ENCODE data around the gene WSCD2.

WSCD2 gene

DNA sequence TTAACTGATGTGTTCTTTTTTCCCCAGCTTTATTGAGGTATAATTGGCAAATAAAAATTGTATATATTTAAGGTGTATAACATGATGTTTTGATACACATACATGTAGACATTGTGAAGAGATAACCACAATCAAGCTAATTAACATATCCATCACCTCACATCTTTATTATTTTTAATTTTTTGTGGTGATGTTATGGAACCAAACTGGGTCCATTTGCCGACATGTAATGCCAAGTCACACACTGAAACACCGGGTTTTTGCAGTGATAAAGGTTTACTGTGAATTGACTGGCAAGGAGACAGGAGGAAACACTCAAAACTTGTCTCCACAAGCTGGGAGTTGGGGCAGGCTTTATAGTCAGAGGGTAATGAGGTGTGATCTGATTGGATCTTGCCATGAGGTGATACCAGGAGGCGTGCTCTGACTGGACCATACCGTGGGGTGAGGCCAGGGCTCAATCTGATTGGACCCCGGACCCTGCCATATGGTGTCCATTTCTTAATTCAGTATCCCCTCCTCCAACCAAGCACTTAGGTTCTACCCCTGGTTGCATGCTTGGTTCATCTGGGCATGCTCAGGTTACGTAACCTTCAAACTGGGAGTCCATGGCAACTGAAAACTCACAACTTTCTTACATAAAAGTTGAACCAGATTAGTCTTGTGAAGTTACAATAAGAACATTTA, 11.8 kb upstream of the WSCD2 start:
- TF ChIP-seq, protein P1, sequence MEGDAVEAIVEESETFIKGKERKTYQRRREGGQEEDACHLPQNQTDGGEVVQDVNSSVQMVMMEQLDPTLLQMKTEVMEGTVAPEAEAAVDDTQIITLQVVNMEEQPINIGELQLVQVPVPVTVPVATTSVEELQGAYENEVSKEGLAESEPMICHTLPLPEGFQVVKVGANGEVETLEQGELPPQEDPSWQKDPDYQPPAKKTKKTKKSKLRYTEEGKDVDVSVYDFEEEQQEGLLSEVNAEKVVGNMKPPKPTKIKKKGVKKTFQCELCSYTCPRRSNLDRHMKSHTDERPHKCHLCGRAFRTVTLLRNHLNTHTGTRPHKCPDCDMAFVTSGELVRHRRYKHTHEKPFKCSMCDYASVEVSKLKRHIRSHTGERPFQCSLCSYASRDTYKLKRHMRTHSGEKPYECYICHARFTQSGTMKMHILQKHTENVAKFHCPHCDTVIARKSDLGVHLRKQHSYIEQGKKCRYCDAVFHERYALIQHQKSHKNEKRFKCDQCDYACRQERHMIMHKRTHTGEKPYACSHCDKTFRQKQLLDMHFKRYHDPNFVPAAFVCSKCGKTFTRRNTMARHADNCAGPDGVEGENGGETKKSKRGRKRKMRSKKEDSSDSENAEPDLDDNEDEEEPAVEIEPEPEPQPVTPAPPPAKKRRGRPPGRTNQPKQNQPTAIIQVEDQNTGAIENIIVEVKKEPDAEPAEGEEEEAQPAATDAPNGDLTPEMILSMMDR (IDR thresholded peaks at IDR 0.05; ENCODE audit: insufficient read depth, low read length): no peak
- TF ChIP-seq SPI1 (IDR thresholded peaks at IDR 0.05; ENCODE audit: borderline replicate concordance, low read depth) (no peak), GABPA (IDR thresholded peaks at IDR 0.05; ENCODE audit: low read depth) (no peak), POLR2AphosphoS5 (IDR thresholded peaks at IDR 0.05; ENCODE audit: low read depth) (no peak)
- TF ChIP-seq, protein P2, sequence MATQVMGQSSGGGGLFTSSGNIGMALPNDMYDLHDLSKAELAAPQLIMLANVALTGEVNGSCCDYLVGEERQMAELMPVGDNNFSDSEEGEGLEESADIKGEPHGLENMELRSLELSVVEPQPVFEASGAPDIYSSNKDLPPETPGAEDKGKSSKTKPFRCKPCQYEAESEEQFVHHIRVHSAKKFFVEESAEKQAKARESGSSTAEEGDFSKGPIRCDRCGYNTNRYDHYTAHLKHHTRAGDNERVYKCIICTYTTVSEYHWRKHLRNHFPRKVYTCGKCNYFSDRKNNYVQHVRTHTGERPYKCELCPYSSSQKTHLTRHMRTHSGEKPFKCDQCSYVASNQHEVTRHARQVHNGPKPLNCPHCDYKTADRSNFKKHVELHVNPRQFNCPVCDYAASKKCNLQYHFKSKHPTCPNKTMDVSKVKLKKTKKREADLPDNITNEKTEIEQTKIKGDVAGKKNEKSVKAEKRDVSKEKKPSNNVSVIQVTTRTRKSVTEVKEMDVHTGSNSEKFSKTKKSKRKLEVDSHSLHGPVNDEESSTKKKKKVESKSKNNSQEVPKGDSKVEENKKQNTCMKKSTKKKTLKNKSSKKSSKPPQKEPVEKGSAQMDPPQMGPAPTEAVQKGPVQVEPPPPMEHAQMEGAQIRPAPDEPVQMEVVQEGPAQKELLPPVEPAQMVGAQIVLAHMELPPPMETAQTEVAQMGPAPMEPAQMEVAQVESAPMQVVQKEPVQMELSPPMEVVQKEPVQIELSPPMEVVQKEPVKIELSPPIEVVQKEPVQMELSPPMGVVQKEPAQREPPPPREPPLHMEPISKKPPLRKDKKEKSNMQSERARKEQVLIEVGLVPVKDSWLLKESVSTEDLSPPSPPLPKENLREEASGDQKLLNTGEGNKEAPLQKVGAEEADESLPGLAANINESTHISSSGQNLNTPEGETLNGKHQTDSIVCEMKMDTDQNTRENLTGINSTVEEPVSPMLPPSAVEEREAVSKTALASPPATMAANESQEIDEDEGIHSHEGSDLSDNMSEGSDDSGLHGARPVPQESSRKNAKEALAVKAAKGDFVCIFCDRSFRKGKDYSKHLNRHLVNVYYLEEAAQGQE (IDR thresholded peaks at IDR 0.05; ENCODE audit: insufficient replicate concordance, low read depth): no peak
- DNase-seq (ENCODE audit: low read depth in 1 of 2, low spot score in 1 of 2): no peak
- H3K4me3 ChIP-seq (replicated peaks; ENCODE audit: insufficient read depth, low read length): no peak overlapping the region
- H3K27me3 ChIP-seq (ENCODE audit: insufficient read depth, poor library complexity, severe bottlenecking): peaks cover 6% of the 10 kb centered on the region
- no peak overlapping the region for H3K27ac ChIP-seq (replicated peaks)

DNA sequence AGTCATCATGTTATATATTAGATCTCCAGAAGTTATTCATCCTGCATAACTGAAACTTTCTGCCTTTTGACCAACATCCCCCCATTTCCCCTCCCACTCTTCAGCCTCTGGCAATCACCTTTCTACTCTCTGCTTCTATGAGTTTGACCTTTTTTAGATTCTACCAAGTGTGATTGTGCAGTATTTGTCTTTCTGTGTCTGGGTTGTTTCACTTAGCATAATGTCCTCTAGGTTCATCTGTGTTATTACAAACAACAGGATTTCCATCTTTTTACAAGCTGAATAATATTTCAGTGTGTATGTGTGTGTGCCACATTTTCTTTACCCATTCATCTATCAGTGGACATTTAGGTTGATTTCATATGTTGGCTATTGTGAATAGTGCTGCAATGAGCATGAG, 11.2 kb upstream of the WSCD2 start:
- no peak for DNase-seq (ENCODE audit: low read depth in 1 of 2, low spot score in 1 of 2)
- TF ChIP-seq SPI1 (IDR thresholded peaks at IDR 0.05; ENCODE audit: borderline replicate concordance, low read depth) (no peak), POLR2AphosphoS5 (IDR thresholded peaks at IDR 0.05; ENCODE audit: low read depth) (no peak), GABPA (IDR thresholded peaks at IDR 0.05; ENCODE audit: low read depth) (no peak)
- TF ChIP-seq, protein P2 (IDR thresholded peaks at IDR 0.05; ENCODE audit: insufficient replicate concordance, low read depth): no peak
- TF ChIP-seq, protein P1 (IDR thresholded peaks at IDR 0.05; ENCODE audit: insufficient read depth, low read length): no peak
- peaks cover 6% of the 10 kb centered on the region for H3K27me3 ChIP-seq (ENCODE audit: insufficient read depth, poor library complexity, severe bottlenecking)
- H3K27ac ChIP-seq (replicated peaks): no peak overlapping the region
- H3K4me3 ChIP-seq (replicated peaks; ENCODE audit: insufficient read depth, low read length): no peak overlapping the region

DNA sequence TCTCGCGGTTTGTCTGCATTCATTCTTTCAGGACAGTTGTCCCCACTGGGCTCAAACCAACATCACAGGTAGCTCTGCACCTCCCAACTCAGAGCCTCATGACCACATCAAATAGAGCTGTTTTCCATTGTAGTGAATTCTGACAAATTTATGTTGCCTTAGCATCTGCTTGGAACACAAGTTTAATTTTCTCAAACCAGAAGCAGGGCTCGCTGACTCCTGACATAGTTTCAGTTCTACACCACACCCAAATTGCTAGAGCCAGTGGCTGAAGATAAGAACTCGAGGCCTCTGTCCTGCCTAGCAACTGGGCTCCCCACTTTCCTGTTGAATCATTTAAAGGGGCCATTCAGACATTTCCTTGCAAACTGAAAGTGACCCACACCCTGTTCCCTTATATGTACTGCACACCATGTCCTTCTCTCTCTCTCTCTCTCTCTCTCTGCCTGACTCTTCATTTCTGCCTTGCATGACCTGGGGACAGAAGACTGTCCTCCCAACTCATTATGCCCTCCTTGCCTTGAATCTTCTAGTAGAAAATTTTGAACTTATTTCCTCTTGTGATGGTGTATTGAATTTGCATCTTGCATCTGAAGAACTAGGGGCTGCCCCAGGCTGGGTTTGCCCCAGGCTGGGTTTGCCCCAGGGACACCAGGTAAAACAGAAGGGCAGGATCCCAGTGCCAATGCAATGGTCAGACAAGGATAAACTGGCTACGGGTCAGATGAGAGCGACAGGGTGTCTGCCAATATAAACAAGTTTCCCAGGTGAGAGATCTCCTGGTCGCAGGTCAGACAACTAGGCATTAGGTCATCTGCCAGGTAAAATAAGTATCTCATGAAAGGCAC, 9.7 kb upstream of the WSCD2 start:
- TF ChIP-seq SPI1 (IDR thresholded peaks at IDR 0.05; ENCODE audit: borderline replicate concordance, low read depth) (no peak), POLR2AphosphoS5 (IDR thresholded peaks at IDR 0.05; ENCODE audit: low read depth) (no peak), GABPA (IDR thresholded peaks at IDR 0.05; ENCODE audit: low read depth) (no peak)
- TF ChIP-seq, protein P2 (IDR thresholded peaks at IDR 0.05; ENCODE audit: insufficient replicate concordance, low read depth): no peak
- TF ChIP-seq, protein P1 (IDR thresholded peaks at IDR 0.05; ENCODE audit: insufficient read depth, low read length): no peak
- no peak for DNase-seq (ENCODE audit: low read depth in 1 of 2, low spot score in 1 of 2)
- Histone ChIP-seq H3K4me3 (replicated peaks; ENCODE audit: insufficient read depth, low read length) (no peak overlapping the region), H3K27me3 (ENCODE audit: insufficient read depth, poor library complexity, severe bottlenecking) (peaks cover 6% of the 10 kb centered on the region), H3K27ac (replicated peaks) (no peak overlapping the region)

Data from HL-60 (cell line).